ENCODE results near the gene ACER3.
"Not testable (repeated sequence)": the region's sequence is repeated elsewhere in the genome, so short reads cannot be mapped to it uniquely, and the experiment has no call there.

Gene ACER3

GRCh38 chr11:77061258-77061657, 200.5 kb downstream of the ACER3 start:
- not testable (repeated sequence) for DNase-seq

- no peak for DNase-seq
These were observed 202.2 kb downstream of the ACER3 start for GRCh38 chr11:77062924-77063323.

GRCh38 chr11:77063407-77063806, 202.7 kb downstream of the ACER3 start:
- no peak for DNase-seq

GRCh38 chr11:77063861-77064260, 203.1 kb downstream of the ACER3 start:
- DNase-seq = no peak

GRCh38 chr11:77064648-77065217, 204.0 kb downstream of the ACER3 start:
- no peak for DNase-seq

- DNase-seq = peak; percentile 42
These were observed 205.1 kb downstream of the ACER3 start for GRCh38 chr11:77065878-77066228.

GRCh38 chr11:77066229-77067042, 205.7 kb downstream of the ACER3 start, which contains the start of gene CAPN5:
Gene CAPN5, plus strand, starts transcription at chr11:77066971. Its CDS starts 17,916 bp downstream, at chr11:77084887.
- DNase-seq = peak; percentile 92

- DNase-seq = no peak
These were observed 207.2 kb downstream of the ACER3 start for GRCh38 chr11:77067861-77068443.

GRCh38 chr11:77068457-77069335, 208.0 kb downstream of the ACER3 start:
- DNase-seq = no peak

- no peak for DNase-seq
These were observed 208.7 kb downstream of the ACER3 start for GRCh38 chr11:77069336-77069968.

GRCh38 chr11:77069969-77070582, 209.4 kb downstream of the ACER3 start:
- no peak for DNase-seq

GRCh38 chr11:77071077-77071476, 210.4 kb downstream of the ACER3 start:
- no peak for DNase-seq

GRCh38 chr11:77071671-77072605, 211.2 kb downstream of the ACER3 start:
- peak; percentile 35 for DNase-seq

- no peak for DNase-seq
These were observed 212.2 kb downstream of the ACER3 start for GRCh38 chr11:77072851-77073327.

GRCh38 chr11:77073328-77074001, 212.7 kb downstream of the ACER3 start:
- peak; percentile 93 for DNase-seq

- DNase-seq = no peak
These were observed 213.5 kb downstream of the ACER3 start for GRCh38 chr11:77074205-77074604.

GRCh38 chr11:77074626-77075221, 214.0 kb downstream of the ACER3 start:
- no peak for DNase-seq

- no peak for DNase-seq
These were observed 214.7 kb downstream of the ACER3 start for GRCh38 chr11:77075425-77075905.

Data from fibroblast of skin of back (primary cell).